CD4-positive, alpha-beta T cell treated with Interleukin-2 at 100 ng/mL for 4 hours (primary cell): Measurements from ENCODE around the gene TNS1.
A peak's percentile ranks its signal among the peaks of the same experiment; 100 is the strongest.
"Not testable (repeated sequence)": the region's sequence is repeated elsewhere in the genome, so short reads cannot be mapped to it uniquely, and the experiment has no call there.

Experiments
- DNase-seq: peaks from one replicate; pipeline ENCODE4 v3.0.0-alpha.2; 2020; ENCODE audit warnings: low spot score

TNS1 gene

GRCh38 chr2:217795706-217796465, 206.9 kb downstream of the TNS1 start:
- DNase-seq = no peak

GRCh38 chr2:217795067-217795466, 207.7 kb downstream of the TNS1 start:
- no peak for DNase-seq

- no peak for DNase-seq
Measured at GRCh38 chr2:217794133-217794986, 208.4 kb downstream of the TNS1 start.

- DNase-seq = no peak
Measured at GRCh38 chr2:217793566-217794132, 209.1 kb downstream of the TNS1 start.

GRCh38 chr2:217792626-217793527, 209.9 kb downstream of the TNS1 start:
- no peak for DNase-seq

- DNase-seq = no peak
Measured at GRCh38 chr2:217791551-217791950, 211.2 kb downstream of the TNS1 start.

- no peak for DNase-seq
Measured at GRCh38 chr2:217790681-217791392, 212.0 kb downstream of the TNS1 start.

- DNase-seq = peak; percentile 15
Measured at GRCh38 chr2:217790195-217790594, 212.6 kb downstream of the TNS1 start.

- DNase-seq = no peak
Measured at GRCh38 chr2:217789736-217790181, 213.0 kb downstream of the TNS1 start.

- peak; percentile 71 for DNase-seq
Measured at GRCh38 chr2:217789003-217789735, 213.6 kb downstream of the TNS1 start.

- no peak for DNase-seq
Measured at GRCh38 chr2:217788669-217789002, 214.2 kb downstream of the TNS1 start.

- no peak for DNase-seq
Measured at GRCh38 chr2:217787160-217787877, 215.5 kb downstream of the TNS1 start.

GRCh38 chr2:217786560-217786959, 216.2 kb downstream of the TNS1 start:
- not testable (repeated sequence) for DNase-seq

- DNase-seq = peak; percentile 70
Measured at GRCh38 chr2:217785544-217786045, 217.2 kb downstream of the TNS1 start.

GRCh38 chr2:217784996-217785543, 217.7 kb downstream of the TNS1 start:
- no peak for DNase-seq

GRCh38 chr2:217783243-217783642, 219.6 kb downstream of the TNS1 start:
- DNase-seq = no peak

GRCh38 chr2:217777906-217778305, 224.9 kb downstream of the TNS1 start:
- DNase-seq = no peak

- DNase-seq = no peak
Measured at GRCh38 chr2:217776631-217777030, 226.2 kb downstream of the TNS1 start.

GRCh38 chr2:217775920-217776503, 226.8 kb downstream of the TNS1 start:
- no peak for DNase-seq
